DOHH2 (cell line): Measurements from ENCODE around the gene DOP1A.

Experiments
- H3F3A ChIP-seq: fragments of 200-600 bp; sonication (generic), shearing (Covaris generic); 2 replicates; pipeline ENCODE4 v1.6.0; 2016; ENCODE audit warnings: antibody characterized with exemption, mild to moderate bottlenecking; ENCODE audit not compliant: control insufficient read depth, insufficient read depth
- H3K27ac ChIP-seq: fragments of 200-600 bp; sonication (generic); 2 replicates; pipeline ENCODE4 v1.5.1; 2014; ENCODE audit warnings: low read depth, mild to moderate bottlenecking, low read length, moderate library complexity
- H3K27me3 ChIP-seq: fragments of 200-600 bp; sonication (generic); 2 replicates; pipeline ENCODE4 v1.6.1; 2014; ENCODE audit warnings: mild to moderate bottlenecking, low read length, mixed read lengths; ENCODE audit not compliant: control insufficient read depth
- H3K36me3 ChIP-seq: fragments of 200-600 bp; sonication (generic); 2 replicates; pipeline ENCODE4 v1.6.1; 2014; ENCODE audit warnings: mild to moderate bottlenecking, low read length, moderate library complexity, mixed read lengths; ENCODE audit not compliant: control insufficient read depth
- H3K4me1 ChIP-seq: fragments of 200-600 bp; sonication (generic); 2 replicates; pipeline ENCODE4 v1.6.1; 2014; ENCODE audit warnings: mild to moderate bottlenecking, low read length, mixed read lengths; ENCODE audit not compliant: control insufficient read depth
- H3K4me2 ChIP-seq: fragments of 200-600 bp; sonication (generic); 2 replicates; pipeline ENCODE4 v1.6.0; 2014; ENCODE audit warnings: mild to moderate bottlenecking, low read length, moderate library complexity
- H3K4me3 ChIP-seq: fragments of 200-600 bp; sonication (generic); 2 replicates; pipeline ENCODE4 v1.5.1; 2014; ENCODE audit warnings: mild to moderate bottlenecking, low read length, mixed read lengths
- H3K79me2 ChIP-seq: fragments of 200-600 bp; sonication (generic); 2 replicates; pipeline ENCODE4 v1.6.1; 2014; ENCODE audit warnings: mild to moderate bottlenecking, low read length, mixed read lengths; ENCODE audit not compliant: control insufficient read depth
- H3K9me2 ChIP-seq: fragments of 200-600 bp; sonication (generic); replicated peaks from 2 replicates; pipeline ENCODE4 v1.6.1; 2014; ENCODE audit warnings: mild to moderate bottlenecking, low read length, mixed read lengths; ENCODE audit not compliant: control insufficient read depth
- H3K9me3 ChIP-seq: fragments of 200-600 bp; sonication (generic); 2 replicates; pipeline ENCODE4 v1.6.1; 2014; ENCODE audit warnings: antibody characterized with exemption, low read length, mixed read lengths; ENCODE audit not compliant: control insufficient read depth, insufficient read depth
- H4K20me1 ChIP-seq: fragments of 200-600 bp; sonication (generic); 2 replicates; pipeline ENCODE4 v1.6.0; 2014; ENCODE audit warnings: low read depth, mild to moderate bottlenecking, antibody characterized with exemption, low read length, moderate library complexity; ENCODE audit not compliant: control insufficient read depth, insufficient read depth
- EZH2phosphoT487 ChIP-seq: fragments of 200-600 bp; sonication (generic); IDR thresholded peaks from 2 replicates; pipeline ENCODE4 v1.6.1; 2017; ENCODE audit warnings: borderline replicate concordance, mild to moderate bottlenecking, antibody characterized with exemption, low read length, moderate library complexity, mixed read lengths
- TF ChIP-seq, protein P1 (sequence below): fragments of 200-600 bp; sonication (generic); IDR thresholded peaks from one replicate; pipeline ENCODE4 v1.5.1; 2014; ENCODE audit warnings: antibody characterized with exemption, mild to moderate bottlenecking, low read depth, low read length; ENCODE audit not compliant: poor library complexity, severe bottlenecking

DOP1A gene

GRCh38 chr6:83061190-83061589 lies 6.3 kb upstream of the DOP1A start:
- Histone ChIP-seq H3K27ac (no peak overlapping the region), H3K4me2 (no peak overlapping the region), H3K9me3 (no peaks in the 10 kb centered on the region), H3K4me3 (no peak overlapping the region), H3K9me2 (no peaks in the 10 kb centered on the region), H3K36me3 (peaks cover 35% of the 10 kb centered on the region), H3K27me3 (no peaks in the 10 kb centered on the region), H3F3A (no peaks in the 10 kb centered on the region), H3K4me1 (peaks cover 37% of the 10 kb centered on the region), H4K20me1 (no peaks in the 10 kb centered on the region), H3K79me2 (peaks cover 53% of the 10 kb centered on the region)
- TF ChIP-seq, protein P1, sequence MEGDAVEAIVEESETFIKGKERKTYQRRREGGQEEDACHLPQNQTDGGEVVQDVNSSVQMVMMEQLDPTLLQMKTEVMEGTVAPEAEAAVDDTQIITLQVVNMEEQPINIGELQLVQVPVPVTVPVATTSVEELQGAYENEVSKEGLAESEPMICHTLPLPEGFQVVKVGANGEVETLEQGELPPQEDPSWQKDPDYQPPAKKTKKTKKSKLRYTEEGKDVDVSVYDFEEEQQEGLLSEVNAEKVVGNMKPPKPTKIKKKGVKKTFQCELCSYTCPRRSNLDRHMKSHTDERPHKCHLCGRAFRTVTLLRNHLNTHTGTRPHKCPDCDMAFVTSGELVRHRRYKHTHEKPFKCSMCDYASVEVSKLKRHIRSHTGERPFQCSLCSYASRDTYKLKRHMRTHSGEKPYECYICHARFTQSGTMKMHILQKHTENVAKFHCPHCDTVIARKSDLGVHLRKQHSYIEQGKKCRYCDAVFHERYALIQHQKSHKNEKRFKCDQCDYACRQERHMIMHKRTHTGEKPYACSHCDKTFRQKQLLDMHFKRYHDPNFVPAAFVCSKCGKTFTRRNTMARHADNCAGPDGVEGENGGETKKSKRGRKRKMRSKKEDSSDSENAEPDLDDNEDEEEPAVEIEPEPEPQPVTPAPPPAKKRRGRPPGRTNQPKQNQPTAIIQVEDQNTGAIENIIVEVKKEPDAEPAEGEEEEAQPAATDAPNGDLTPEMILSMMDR = no peak
- TF ChIP-seq EZH2phosphoT487 = no peak

GRCh38 chr6:83062225-83062624 lies 5.2 kb upstream of the DOP1A start:
- no peaks in the 10 kb centered on the region for H3K9me3 ChIP-seq
- H3K36me3 ChIP-seq = peaks cover 25% of the 10 kb centered on the region
- no peaks in the 10 kb centered on the region for H4K20me1 ChIP-seq
- H3K27me3 ChIP-seq = no peaks in the 10 kb centered on the region
- H3K27ac ChIP-seq = no peak overlapping the region
- H3K9me2 ChIP-seq = no peaks in the 10 kb centered on the region
- peaks cover 53% of the 10 kb centered on the region for H3K79me2 ChIP-seq
- peaks cover 46% of the 10 kb centered on the region for H3K4me1 ChIP-seq
- no peak overlapping the region for H3K4me3 ChIP-seq
- H3F3A ChIP-seq = no peaks in the 10 kb centered on the region
- TF ChIP-seq, protein P1 = no peak
- TF ChIP-seq EZH2phosphoT487 = no peak
- H3K4me2 ChIP-seq = no peak overlapping the region

DNA sequence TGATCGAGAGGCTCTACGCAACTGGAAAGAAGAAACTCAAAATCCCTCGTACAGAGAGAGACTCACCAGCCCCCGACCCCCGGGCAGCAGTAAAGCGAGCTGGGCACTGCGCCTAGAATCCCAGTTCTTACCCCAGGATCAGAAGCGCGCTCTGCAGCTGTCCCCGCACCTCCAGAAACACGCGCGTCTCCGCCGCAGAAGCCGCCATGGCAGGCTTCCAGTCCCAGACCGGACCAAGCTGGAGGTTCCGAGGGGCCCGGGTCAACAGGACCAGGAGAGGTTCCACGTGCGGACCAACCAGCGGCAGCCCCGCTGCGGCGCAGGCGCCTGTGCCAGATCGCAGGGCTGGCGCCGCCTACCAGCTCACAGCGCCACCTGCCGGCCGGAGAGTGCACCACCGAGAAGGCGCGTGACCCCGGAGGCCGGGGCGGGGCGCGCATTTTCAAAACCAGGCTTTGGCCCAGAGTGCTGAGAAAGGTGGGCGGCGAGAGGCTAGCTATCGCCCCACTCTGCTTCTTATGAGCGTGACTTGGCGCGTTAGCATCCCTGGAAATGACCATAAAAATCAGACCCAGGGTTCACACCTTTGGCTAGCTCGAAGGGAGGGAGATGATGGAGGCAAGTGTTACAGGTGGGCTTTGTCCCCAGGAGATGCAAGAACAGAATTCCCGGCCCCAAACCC lies 1.8 kb upstream of the DOP1A start, which contains the start of gene UBE3D:
Gene UBE3D, minus strand, starts transcription at position 331 of the 682 bp plus-strand sequence. Its CDS starts 123 bp downstream, at position 208.
- Histone ChIP-seq H3K27ac (peak within 1 kb of the TSS; percentile 43), H3K4me3 (peak within 1 kb of the TSS; percentile 83), H3K27me3 (no peaks in the 10 kb centered on the region), H3K36me3 (peaks cover 11% of the 10 kb centered on the region), H3K9me2 (no peaks in the 10 kb centered on the region), H3F3A (peaks cover under 1% of the 10 kb centered on the region; the same call in 1 of the 2 replicates), H3K4me1 (peaks cover 62% of the 10 kb centered on the region), H3K79me2 (peaks cover 69% of the 10 kb centered on the region), H3K9me3 (no peaks in the 10 kb centered on the region), H4K20me1 (no peaks in the 10 kb centered on the region), H3K4me2 (peak within 1 kb of the TSS; percentile 82)
- TF ChIP-seq EZH2phosphoT487 = no peak
- TF ChIP-seq, protein P1 = peak; percentile 93
